Limb (tissue), 2 donors: ENCODE data around the gene CSAD.

Experiments
- DNase-seq, 2 donors: peaks; one replicate each; pipeline ENCODE4 v3.0.0-alpha.2; 2016; ENCODE audit errors: extremely low spot score in 2 of 2

CSAD gene

GRCh38 chr12:53180220-53180930, at the start of gene CSAD, which contains the start of gene ZNF740:
TSS of gene CSAD (minus strand) at chr12:53180925. CDS start at chr12:53173470, 7,455 bp downstream.
TSS of gene ZNF740 (plus strand) at chr12:53180722. CDS start at chr12:53181984, 1,262 bp downstream.
- DNase-seq: peak; percentile 97 to 98

DNA sequence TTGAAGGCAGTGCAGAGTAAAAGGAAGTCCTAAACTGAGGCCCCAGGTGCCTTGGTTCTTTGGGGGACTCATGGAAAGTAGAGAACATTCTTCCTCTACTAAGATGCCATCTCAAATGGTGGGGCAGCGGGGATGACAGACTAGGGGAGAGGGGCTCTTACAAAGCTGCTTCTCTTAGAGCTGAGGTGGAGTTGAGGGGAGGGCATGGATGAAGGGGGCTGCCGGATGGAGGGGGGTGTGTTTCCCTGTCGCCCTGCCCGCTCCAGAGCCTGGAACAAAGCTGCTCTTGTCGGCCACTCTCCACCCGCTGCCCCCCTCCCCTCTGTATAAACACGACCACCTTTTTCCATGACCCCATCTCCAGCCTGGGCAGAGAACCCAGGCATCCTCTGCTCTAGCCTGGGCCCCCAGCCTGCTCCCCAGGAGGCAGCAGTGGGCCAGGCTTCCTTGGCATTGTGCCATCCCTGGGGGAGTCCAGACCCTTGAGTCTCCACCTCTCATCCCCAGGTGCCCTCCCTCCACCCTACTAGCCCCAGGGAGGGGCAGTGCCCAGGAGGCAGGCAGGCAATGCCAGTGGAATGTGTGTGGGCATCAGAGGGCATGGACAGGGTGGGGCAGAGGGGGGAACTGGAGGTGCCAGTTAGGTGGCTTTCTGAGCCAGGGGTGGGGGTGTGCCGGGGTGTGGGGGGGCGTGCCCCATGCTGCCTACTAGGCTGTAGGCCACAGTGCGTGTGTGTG, 49.6 kb upstream of the CSAD start:
- peak in 1 of 2 donors; percentile 75 for DNase-seq

DNA sequence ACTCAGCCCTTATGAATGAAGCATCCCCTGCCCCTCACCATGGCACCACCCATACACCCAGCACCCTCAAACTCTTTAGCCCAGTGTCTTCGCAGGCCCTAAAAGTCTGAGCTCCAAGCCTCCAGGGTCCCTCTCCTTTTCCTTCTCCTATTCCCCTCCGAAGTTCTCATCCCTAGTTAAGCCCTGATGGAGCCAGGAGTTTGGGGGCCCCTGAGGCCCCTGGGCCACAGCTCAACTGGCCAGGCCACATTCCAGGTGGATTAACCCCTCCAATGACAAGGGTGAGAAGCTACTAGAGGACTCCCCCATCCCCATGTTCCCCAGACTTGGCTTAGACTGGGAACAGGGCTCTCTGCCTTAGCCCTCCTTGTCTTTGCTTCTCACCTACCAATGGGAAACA, 48.7 kb upstream of the CSAD start:
- DNase-seq: no peak

DNA sequence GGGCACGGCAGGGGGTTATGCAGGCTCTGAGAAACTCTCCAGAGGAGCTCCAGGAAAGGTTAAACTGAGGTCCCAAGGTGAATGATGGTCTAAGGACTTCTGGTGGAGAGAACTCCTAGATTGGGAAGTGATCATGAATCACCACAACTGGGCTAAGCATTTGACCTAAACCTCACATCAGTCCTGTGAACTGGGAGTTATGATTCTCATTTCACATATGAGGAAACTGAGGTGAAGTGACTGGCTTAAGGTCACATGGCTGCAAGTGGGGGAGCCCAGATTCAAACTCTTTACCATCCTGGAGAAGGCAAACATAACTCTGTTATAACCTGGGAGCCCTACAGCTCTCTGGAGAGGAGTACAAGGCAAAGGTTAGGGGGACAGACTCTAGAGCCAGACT, 47.1 kb upstream of the CSAD start:
- DNase-seq: no peak

DNA sequence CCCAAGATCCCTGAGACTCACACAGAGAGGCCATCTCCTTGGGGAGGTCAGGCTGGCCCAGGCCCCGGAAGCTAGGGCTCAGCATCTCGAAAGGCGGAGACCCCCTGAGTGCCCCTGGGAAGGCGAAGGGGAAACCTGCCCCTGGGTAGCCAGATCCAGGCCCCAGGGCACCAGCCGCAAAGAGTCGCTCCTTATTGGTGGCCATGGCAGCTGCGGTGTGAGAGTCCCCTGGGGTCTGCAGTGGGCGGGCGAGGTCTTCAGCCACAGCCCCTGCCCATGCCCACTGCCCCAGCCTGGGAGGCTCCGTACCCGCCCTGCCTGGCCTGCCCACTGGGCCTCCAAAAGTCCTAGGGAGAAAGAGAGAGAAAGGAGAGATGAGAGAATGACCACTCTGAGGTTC, 46.6 kb upstream of the CSAD start:
- no peak for DNase-seq

- no peak for DNase-seq
These were observed 46.1 kb upstream of the CSAD start for GRCh38 chr12:53226815-53227214.

DNA sequence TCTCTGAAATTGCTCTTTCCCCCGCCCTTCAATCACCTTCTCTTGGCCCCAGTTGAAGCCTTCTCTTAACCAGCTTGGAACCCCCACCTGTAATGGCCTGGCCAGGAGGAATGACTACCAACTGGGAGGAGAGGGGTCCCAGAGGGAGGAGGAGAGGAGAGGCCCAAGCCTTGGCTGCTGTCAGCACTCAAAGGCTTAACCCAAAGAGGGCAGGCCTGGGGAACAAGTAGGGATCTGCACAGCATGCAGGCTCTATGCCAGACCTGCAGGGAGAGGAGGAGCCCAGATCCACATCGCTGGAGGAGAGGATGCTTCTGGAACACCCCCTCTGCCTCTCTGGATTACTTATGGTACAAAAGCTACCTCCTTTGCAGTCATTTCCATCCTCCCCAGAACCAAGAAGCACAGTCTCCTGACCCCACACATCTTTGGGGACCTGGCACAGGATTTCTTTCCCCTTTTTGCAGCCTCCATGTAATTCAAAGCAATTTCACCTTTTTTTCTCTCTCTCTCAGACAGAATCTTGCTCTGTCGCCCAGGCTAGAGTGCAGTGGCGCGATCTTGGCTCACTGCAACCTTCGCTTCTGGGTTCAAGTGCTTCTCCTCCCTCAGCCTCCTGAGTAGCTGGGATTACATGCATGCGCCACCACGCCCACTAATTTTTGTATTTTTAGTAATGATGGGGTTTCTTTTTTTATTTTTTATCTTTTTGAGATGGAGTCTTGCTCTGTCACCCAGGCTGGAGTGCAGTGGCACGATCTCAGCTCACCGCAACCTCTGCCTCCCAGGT, 45.1 kb upstream of the CSAD start:
- DNase-seq: no peak

DNA sequence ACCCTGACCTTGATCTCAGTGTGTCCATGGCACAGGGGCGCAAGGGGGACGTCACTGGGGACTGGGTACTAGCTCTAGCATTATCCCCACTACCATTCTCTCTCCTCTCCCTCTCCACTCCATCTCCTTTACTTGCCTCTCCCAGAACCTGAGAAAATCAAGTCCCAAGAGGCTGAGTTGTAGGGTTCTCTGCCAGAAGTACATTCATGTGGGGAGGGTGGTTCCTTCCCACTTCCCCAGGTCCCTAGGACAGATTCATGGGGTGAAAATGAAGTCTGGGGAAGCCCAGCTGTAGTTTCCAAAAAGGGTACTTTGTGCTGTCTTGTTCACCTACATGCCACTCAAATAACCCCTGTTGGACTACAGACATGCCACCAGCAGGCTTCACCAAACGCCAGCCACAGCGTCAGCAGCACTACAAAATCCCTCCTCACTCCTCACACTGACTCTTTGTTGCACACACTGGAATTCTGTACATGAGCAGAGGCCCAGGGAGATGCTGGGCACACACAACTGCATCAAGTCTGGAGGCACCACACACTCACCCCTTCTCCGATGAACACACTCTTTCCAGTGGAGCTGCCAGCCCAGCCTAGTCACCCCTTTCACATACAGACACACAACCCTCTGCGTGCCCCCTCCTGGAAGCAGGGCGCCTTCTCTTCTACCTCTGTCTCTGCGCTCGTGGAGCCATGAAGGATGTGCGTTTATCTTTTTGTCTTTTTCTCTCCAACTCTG, 44.3 kb upstream of the CSAD start:
- peak; percentile 61 to 70 for DNase-seq

- peak in 1 of 2 donors; percentile 47 for DNase-seq
These were observed 43.6 kb upstream of the CSAD start for GRCh38 chr12:53224061-53224896.

- peak; percentile 74 to 81 for DNase-seq
These were observed 42.8 kb upstream of the CSAD start for GRCh38 chr12:53223389-53224060.

- no peak for DNase-seq
These were observed 42.1 kb upstream of the CSAD start for GRCh38 chr12:53222806-53223261.

DNA sequence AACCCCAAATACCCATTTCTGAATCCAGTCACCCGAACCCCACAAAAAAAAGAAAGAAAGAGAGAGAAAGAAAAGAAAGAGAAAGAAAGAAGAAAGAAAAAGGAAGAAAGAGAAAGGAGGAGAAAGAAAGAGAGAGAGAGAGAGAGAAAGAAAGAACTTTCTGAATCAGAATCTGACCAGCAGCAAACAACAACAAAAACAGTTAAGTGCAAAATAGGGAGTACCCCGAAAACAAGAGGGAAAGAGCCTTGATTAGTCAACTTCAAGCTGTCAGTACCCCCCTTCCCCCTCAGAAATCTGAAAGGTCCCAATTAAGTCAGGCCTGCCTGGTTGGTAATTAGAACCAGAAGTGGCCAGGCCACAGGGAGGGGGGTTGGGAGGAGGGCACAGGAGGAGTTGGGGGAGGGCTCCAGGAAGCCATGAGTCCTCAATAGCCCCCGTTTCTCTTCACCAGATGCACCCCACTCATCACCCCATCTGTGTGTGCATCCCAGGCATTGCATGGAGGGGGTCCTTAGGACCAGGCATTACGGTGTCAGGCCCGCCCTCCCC, 41.5 kb upstream of the CSAD start:
- no peak for DNase-seq

DNA sequence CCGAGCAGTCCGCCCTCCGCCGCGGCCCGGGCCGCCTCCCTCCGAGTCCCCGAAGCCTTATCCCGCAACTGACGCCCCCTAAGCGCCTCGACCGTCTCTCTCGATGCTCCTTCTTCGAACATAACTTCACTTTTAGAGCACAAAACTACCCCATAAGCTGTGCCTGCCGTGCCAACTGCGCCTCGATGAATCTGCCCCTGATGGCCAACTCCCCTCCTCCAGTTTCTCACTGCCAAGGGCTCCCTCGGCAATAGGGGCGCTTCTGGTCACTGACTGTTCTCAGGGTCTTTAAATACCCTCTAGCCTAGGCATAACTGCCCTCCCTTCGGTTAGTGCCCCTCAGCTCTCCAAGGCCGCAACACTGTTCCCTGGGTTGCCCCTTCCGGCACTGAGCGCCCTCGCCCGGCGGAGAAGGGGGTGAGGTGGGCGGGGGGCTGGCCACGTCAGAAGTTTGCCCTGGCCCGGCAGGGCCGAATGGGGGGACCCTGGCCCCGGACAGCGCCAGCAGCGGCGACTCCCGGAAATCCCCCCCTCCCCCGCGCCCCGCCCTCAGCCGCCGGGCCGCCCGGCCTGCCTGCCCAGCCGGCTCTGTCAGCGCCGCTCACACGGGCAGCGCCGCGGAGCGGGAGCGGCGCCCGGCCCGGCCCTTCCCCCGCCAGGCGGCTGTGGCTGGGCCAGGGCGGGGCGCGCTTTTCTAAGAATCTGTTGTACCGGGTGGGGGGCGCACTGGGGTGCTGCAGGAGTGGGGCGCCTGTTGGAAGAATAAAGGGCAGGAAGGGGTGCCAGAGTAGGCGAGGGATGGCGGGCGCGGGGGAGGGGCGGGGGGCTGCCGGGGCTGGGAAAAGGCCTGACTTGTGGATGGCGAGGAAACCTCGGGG, 40.7 kb upstream of the CSAD start:
- peak; percentile 56 to 85 for DNase-seq

DNA sequence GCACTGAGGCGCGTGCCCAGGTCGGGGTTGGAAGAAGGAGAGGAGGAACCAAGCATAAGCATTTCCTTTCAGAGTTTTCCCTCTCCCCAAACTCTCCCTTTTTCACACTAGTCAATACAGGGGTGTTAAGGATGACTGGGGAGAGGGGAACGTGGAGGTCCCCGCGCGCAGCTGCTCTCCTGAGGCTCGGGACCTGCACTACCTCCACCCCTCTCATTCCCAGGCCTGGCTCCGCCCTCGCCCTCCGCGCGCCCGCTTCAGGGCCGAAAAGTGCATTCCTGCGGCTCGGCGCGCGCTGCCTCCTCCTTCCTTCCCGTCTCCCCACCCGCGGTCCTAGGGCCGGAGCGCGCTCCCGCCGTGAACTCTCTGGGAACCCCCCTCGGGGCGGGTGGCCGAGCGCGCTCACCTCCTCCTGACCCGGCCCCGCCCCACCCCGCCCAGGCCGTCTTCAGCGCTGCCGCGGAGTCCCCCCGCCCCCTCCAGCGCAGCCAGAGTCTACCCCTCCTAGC, 40.0 kb upstream of the CSAD start:
- peak; percentile 92 to 94 for DNase-seq

DNA sequence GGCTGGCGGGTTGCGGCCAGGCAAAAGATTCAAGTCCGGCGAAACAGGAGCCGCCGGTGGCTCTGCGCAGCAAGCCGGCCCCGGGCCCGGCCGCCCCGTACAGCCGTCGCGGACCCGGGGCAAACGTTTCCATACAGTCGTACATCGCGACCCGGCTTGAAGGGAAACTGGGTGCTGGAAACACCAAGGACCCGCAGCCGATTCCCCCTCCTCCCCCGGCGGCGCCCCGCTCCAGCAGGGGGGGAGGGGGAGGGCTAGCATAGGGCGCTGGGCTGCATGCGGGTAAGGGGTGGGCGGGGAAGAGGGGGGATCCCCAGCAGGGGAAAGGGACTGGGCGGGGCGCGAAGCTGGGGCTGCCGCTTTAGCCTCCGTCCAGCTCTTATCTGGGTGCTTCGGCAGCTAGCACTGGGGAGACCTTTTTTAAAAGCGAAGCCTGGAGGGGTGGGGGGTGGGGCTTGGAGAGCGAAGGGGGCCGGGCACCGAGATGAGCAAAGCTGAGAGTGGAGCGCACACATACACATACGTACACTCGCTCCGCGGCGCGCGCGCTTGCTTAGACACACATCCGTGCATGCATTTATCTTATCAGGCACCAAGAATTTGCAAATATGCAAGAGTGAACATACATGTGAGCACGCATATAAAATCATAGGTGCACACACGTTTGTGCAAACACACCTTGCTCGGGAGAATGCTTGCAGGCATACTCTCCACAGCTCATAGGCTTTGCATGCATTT, 39.4 kb upstream of the CSAD start:
- DNase-seq: peak; percentile 73 to 79

DNA sequence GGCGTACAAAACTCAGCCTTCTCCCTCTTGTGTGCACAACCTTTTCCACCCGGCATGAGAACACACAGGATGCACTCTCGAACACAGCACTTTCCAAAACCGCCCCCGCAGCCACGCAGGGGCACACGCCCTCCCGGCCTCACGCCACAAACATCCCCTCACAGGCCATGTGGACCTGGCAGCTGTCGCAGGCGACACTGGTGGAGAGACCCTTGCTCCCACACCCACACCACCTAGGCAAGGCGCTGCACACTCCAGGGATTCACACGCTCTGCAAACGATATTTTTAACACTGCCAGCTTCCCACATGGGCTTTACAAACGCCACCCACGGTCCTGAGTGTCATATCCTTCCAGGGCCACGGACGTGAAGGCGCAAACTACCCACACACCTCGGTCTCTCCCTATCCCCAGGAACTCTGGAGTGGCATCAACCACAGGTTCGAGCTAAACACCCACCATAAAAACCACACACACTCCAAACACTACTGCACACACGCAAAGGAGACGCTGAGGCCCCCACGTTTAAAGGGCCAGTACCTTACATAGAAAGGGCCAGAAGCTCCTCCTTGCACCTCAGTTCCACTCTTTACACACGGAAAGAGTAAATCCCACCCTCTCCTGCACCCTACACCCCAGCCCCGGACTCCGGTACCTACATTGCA, 38.7 kb upstream of the CSAD start:
- no peak for DNase-seq
